ENCODE results near the gene PIK3C2G.

Gene PIK3C2G

GRCh38 chr12:18281941-18282340, 20.6 kb downstream of the PIK3C2G start:
- TF ChIP-seq CTCF (IDR thresholded peaks at IDR 0.05), result no peak

GRCh38 chr12:18283831-18284230, 22.5 kb downstream of the PIK3C2G start:
- no peak for TF ChIP-seq CTCF (IDR thresholded peaks at IDR 0.05)

GRCh38 chr12:18284386-18284785, 23.1 kb downstream of the PIK3C2G start:
- no peak for TF ChIP-seq CTCF (IDR thresholded peaks at IDR 0.05)

GRCh38 chr12:18285161-18285560, 23.8 kb downstream of the PIK3C2G start:
- no peak for TF ChIP-seq CTCF (IDR thresholded peaks at IDR 0.05)

- no peak for TF ChIP-seq CTCF (IDR thresholded peaks at IDR 0.05)
Measured at GRCh38 chr12:18290386-18290785, 29.1 kb downstream of the PIK3C2G start.

GRCh38 chr12:18294889-18295288, 33.6 kb downstream of the PIK3C2G start:
- no peak for TF ChIP-seq CTCF (IDR thresholded peaks at IDR 0.05)

- no peak for TF ChIP-seq CTCF (IDR thresholded peaks at IDR 0.05)
Measured at GRCh38 chr12:18296201-18296908, 35.0 kb downstream of the PIK3C2G start.

- TF ChIP-seq CTCF (IDR thresholded peaks at IDR 0.05), result no peak
Measured at GRCh38 chr12:18296909-18297280, 35.6 kb downstream of the PIK3C2G start.

Data from LNCAP (cell line).